Ovary (tissue), 3 donors: Measurements from ENCODE around the gene TEDDM1.

ENCODE experiments used
- CTCF ChIP-seq, 3 donors: fragments of 450-650 bp in 2 of 3; fragments of 200-600 bp in 1 of 3; IDR thresholded peaks; one replicate each; pipeline versions ENCODE4 v1.5.1 to v1.8.0; 2016 to 2022; ENCODE audit warnings: antibody characterized with exemption in 3 of 3, mild to moderate bottlenecking in 1 of 3
- POLR2A ChIP-seq: fragments of 450-650 bp; IDR thresholded peaks from one replicate; pipeline ENCODE4 v1.6.1; 2017; ENCODE audit warnings: antibody characterized with exemption, mild to moderate bottlenecking, moderate library complexity
- donor health status: DM: no; HTN: no; CAD: no.

- TF ChIP-seq POLR2A (no peak), CTCF (IDR thresholded peaks at IDR 0.05) (no peak)
Measured at GRCh38 chr1:182426442-182427430, 26.3 kb upstream of the TEDDM1 start.
